Astrocyte of the hippocampus (primary cell): ENCODE data around the gene TCHHL1.
"Not testable (repeated sequence)": the region's sequence is repeated elsewhere in the genome, so short reads cannot be mapped to it uniquely, and the experiment has no call there.

Experiments
- DNase-seq: peaks from one replicate; pipeline ENCODE4 v3.0.0; 2011; ENCODE audit warnings: low read depth, low spot score

The TCHHL1 gene

DNA sequence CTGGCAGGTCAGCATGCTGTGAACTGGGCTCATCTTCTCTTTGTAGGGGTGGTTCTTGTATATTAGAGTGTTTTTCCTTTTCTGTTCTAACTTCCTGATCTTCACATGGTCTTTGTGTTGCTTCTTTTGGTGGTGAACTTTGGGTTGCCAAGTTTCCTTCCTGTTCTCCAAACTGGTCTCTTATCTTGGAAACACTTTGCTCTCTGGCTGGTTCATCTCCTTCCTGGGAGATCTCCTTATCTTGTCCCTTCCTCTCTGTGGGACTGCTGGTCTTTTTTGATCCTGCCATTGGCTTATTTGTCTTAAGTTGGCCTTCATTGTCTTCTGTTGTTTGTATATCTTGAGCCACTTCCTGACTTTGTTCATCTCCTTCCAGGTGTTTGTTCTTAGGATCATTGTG, 2.1 kb downstream of the TCHHL1 start:
- DNase-seq = no peak

DNA sequence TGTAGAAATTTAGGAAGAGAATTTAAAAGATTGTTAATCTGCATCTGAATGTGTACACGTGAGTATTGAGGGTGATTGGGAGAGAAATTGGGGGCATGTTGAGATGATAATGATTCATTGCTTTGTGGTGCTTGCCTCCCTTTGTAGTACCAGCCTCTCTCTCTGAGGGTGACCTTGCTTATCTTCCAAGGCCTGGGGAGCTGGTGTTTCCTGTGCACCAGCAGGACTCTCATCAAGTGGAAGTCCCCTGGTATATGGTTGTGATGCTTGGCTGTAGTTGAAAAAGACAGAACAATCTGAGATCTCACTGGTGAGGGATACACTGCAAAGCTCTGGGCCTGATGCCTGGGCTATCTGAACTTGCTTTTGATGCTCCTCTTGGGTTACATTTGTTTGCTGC, 4.0 kb downstream of the TCHHL1 start:
- DNase-seq = no peak

- not testable (repeated sequence) for DNase-seq
These were observed 7.8 kb downstream of the TCHHL1 start for GRCh38 chr1:152081026-152081425.

GRCh38 chr1:152080494-152080893, 8.4 kb downstream of the TCHHL1 start:
- not testable (repeated sequence) for DNase-seq

- DNase-seq = no peak
These were observed 9.9 kb downstream of the TCHHL1 start for GRCh38 chr1:152078831-152079441.

- DNase-seq = no peak
These were observed 16.6 kb downstream of the TCHHL1 start for GRCh38 chr1:152072311-152072710.

DNA sequence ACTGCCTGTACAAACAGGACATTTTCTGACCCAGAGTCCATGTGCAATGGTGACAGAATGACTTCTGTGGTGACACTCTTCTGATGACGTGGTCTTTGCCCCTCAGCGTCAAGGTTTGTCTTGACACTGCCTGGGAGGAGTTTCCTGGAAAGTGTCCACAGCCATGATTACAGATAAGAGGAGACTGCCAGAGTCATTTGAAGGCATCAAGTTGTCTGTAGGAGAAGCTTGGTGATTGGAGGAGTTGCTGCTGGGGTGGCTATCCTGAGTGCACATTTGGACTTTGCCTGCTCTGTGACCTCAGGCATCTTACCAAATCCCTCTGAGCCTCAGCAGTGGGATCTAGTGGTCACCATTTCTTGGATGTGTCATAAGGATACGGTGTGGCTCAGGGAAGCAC, 17.7 kb downstream of the TCHHL1 start:
- DNase-seq = no peak

- DNase-seq = no peak
These were observed 20.9 kb downstream of the TCHHL1 start for GRCh38 chr1:152067929-152068328.

DNA sequence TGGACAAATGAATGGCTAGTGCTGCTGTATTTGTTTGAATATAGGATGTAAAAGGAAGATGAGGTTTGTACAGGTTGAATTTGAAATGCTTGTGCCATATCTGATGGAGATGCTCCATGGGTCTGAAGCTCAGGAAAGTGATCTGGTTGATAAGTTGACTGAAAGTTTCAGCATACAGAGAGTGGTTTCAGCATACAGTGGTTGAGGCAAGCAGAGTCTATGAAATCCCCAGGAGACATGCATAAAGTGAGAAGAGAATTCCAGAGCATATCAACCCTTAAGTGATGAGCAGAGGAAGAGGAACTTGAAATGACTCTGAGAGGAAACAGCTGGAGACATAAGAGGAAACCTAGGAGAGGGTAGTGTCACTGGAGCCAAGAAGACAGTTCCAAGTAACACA, 21.7 kb downstream of the TCHHL1 start:
- no peak for DNase-seq

DNA sequence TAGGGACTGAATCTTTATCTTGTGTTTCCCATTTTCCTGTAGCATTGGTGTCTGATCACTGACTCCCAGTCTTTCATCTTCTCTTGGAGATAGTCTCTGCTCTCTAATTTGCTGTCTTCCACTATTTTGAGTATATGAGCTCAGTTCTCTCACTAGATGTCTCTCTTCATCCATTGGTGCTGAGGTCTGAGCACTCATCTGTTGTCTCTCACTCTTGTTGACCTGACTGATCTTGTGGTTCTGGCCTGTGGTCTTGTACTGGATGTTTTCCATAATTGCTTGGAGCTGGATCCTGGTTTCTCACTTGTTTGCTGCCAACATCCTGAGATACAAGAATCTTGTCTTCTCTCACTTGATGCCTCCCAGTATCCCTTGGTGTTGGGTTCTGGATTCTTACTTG, 26.9 kb downstream of the TCHHL1 start:
- DNase-seq = no peak

- DNase-seq = no peak
These were observed 35.5 kb downstream of the TCHHL1 start for GRCh38 chr1:152053375-152053774.

GRCh38 chr1:152052606-152053005, 36.3 kb downstream of the TCHHL1 start:
- DNase-seq = peak; percentile 87

DNA sequence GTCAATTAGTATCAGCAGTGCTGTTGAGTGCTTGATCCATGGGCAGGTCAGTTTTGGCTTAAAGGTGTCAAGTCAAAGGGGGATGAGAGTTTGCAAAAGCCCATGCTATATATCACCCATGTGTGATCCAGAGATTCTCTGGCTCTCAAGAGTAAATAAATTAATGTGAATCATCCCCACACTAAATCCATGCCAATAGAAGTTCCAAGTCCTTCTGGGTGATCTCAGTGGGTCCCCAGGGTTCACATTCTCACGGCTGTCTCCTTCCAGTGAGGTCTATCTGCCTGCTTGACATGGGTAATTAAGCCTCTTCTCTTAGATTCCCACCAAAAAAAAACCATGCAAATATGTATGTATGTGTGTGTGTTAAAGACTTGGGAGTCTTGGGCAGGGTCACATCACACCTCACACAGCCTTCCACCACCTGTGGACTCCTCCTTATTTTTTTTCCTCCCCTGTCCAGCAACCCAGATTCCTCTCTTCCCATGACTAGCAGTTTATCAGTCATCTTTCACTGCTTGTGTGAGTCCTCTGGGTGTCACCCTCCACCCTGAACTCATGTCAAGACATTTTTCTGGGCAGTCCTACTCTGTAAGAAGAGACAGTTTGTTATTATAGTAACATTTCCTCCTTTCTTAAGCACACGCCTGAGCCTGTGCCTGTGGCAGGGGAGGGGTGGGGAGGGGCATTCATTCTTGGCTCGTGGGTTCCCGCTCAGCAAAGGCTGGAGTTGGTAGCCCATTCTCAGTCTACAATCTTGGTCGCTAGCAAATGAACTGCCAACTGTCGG, 37.8 kb downstream of the TCHHL1 start:
- DNase-seq = no peak

DNA sequence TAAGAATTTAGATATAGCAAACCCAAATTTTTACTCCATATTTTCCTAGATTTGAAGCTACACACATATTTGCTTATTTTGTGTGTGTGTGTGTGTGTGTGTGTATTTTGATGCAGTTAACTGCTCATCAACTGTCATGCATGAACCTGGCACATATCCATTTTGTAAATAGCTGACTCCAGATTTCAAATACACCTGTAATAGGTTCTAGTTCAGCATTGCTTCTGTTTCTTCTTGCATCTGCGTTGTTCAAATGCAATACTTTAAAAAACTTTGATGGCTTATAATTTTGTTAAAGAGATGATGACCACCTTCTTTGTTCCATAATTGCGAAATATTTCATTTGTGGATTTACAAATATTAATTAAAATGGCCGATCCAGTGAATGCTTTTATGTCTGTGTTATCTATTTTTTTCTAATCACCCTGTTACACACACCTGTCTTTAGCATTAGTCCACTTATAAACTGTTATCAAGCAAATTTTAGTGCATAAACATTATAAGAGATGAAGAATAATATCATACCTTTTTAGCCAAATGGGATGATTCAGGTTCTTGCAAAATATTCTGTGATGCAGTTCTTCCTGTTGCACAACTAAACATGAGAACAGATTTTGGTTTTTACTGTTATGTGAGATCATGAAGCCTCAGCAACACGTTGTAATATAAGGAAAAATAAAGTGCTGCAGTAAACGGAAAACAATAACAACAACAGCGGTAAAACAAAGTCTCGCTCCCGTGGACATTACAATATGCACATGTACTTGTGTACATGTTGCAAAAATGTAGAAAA, 39.4 kb downstream of the TCHHL1 start:
- DNase-seq = no peak

DNA sequence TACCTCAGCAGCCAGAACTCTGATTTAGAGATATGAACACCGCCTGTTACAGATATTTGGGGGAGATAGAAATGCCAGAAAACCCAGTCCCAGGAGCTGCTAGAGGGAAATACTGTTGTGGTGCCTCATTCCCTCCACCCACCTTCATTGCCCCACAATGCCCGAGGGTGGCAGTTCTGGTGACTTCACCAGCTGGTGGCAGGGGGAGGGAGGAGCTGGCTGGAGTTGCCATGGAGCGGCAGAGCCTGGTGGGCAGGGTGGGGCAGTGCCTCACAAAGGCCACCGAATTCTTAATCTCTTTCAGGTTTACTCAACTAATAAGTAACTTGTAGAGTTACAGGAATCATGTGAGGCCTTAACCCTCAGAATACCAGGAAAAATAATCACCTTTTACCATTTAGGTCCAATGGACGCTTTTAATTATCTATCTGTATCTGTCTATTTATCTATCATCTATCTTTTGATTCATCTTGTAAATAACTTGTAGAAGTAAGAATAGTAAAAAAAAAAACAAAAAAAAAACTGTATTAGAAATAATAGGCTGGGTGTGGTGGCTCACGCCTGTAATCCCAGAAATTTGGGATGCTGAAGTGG, 40.4 kb downstream of the TCHHL1 start:
- no peak for DNase-seq

DNA sequence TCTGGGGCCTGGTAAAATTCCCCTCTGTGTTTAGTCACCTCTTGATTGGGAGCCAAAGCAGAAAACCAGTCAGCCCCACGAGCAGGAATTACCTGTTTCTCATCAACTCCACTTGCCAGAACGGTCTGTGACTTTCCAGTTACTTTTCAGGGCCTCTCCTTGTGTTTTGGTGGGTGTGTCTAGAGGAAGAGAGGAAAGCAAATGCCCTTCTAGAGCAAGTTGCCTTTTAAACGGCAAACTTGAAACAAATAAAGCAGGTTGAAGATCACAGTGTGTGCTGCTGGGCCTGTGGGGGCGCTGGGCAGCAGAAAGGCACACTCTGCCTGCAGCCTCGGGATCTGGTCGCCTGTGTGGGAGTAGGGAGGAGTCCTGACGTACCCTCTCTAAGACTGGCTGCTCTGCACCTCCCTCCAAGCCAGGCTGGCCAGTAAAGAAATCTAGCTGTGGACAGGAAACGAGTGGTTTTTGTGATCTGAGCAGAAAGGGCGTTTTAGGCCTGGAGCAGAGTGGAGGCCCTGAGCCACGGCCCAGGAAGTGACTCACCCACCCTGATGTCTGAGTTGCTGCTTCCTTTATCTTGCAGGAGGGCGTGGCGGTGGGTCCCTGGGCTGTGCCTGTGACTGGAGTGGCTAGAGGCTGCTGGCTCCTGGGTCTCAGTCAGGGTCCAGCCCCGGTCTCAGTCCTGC, 41.0 kb downstream of the TCHHL1 start:
- DNase-seq = peak; percentile 98

DNA sequence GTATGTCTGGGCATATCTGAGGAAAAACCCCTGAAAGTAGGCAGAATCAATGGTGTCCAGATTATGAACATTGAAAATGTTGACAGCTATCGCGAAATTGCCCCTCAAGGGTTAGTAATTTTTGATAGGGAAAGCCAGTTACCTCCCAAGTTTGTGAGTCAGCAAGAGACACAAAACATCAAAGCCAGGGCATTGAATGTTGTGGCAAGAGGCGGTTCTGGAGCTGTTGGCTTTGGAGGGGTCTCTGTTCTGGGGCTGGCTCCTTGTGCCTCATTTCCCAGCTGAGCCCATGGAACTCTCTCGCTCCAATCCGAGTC, 41.5 kb downstream of the TCHHL1 start:
- DNase-seq = no peak

- DNase-seq = no peak
These were observed 44.5 kb downstream of the TCHHL1 start for GRCh38 chr1:152044386-152044785.

DNA sequence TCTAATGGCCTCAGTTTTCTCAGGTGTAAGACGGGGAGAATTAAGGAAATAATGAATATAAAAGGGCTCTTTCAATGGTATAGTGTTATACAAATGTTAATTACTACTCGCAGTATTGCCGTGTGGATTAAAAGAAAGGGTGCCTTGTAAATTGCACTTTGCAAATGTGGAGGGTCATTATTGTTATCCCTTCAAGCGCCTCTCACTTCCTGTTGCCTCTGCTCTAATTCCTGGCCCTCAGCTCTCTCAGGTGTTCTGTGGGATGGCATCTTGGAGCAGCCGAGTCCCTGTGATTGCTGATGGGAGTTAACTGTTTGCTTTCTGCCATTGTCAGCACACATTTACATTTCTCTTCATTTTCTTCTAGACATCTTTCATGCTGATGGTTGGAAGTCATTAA, 45.0 kb downstream of the TCHHL1 start:
- no peak for DNase-seq

- DNase-seq = no peak
These were observed 46.8 kb downstream of the TCHHL1 start for GRCh38 chr1:152042030-152042429.

GRCh38 chr1:152039886-152040285, 49.0 kb downstream of the TCHHL1 start:
- no peak for DNase-seq

- no peak for DNase-seq
These were observed 49.4 kb downstream of the TCHHL1 start for GRCh38 chr1:152039461-152039860.
